HG03565 (cell line): ENCODE measurements around the gene TMOD3.

Source experiments
- ATAC-seq: cut with Tn5 transposase; IDR thresholded peaks from one replicate; pipeline ENCODE4 v1.9.1; 2021; ENCODE audit warnings: mild to moderate bottlenecking, moderate library complexity; ENCODE audit not compliant: unreplicated experiment

Gene TMOD3

GRCh38 chr15:51889486-51889885, 60.0 kb downstream of the TMOD3 start:
- no peak for ATAC-seq

GRCh38 chr15:51904421-51904820, 75.0 kb downstream of the TMOD3 start:
- ATAC-seq: no peak

GRCh38 chr15:51904931-51905330, 75.5 kb downstream of the TMOD3 start:
- ATAC-seq: no peak

GRCh38 chr15:51907136-51907862, 77.8 kb downstream of the TMOD3 start:
- no peak for ATAC-seq

- ATAC-seq: no peak
Measured at GRCh38 chr15:51908316-51908715, 78.9 kb downstream of the TMOD3 start.

- ATAC-seq: no peak
Measured at GRCh38 chr15:51909584-51909983, 80.1 kb downstream of the TMOD3 start.

GRCh38 chr15:51912528-51912927, 83.1 kb downstream of the TMOD3 start:
- no peak for ATAC-seq

- ATAC-seq: no peak
Measured at GRCh38 chr15:51917493-51917892, 88.0 kb downstream of the TMOD3 start.

- no peak for ATAC-seq
Measured at GRCh38 chr15:51924156-51925068, 95.0 kb downstream of the TMOD3 start.

- ATAC-seq: no peak
Measured at GRCh38 chr15:51926809-51927208, 97.4 kb downstream of the TMOD3 start.

- ATAC-seq: no peak
Measured at GRCh38 chr15:51931016-51931415, 101.6 kb downstream of the TMOD3 start.

- ATAC-seq: no peak
Measured at GRCh38 chr15:51931638-51932037, 102.2 kb downstream of the TMOD3 start.

GRCh38 chr15:51932161-51932560, 102.7 kb downstream of the TMOD3 start:
- ATAC-seq: no peak

GRCh38 chr15:51935466-51936104, 106.1 kb downstream of the TMOD3 start:
- peak; percentile 91 for ATAC-seq

GRCh38 chr15:51936105-51936478, 106.6 kb downstream of the TMOD3 start:
- no peak for ATAC-seq

GRCh38 chr15:51938286-51938685, 108.8 kb downstream of the TMOD3 start:
- no peak for ATAC-seq

- ATAC-seq: no peak
Measured at GRCh38 chr15:51939216-51939615, 109.8 kb downstream of the TMOD3 start.

GRCh38 chr15:51947124-51947523, 117.7 kb downstream of the TMOD3 start:
- ATAC-seq: no peak

- no peak for ATAC-seq
Measured at GRCh38 chr15:51952805-51953204, 123.4 kb downstream of the TMOD3 start.

GRCh38 chr15:51955504-51955903, 126.1 kb downstream of the TMOD3 start:
- ATAC-seq: no peak
